PC-9 (cell line): ENCODE measurements around the gene CLECL1. TPM values are rescaled to one million over a fixed set of nuclear protein-coding genes. Genes with fewer than 3 reads are reported as not detected.

Experiments
- BruUV-seq: library from RNA; stranded (reverse); fragments of 400-500 nt; replicated peaks from 2 replicates; lab custom pipeline; 2021; lab: Mats Ljungman, UMichigan
- CTCF ChIA-PET: fragments of 300-600 bp; sonication (Branson Sonifier 250); formaldehyde crosslinking; loops from one replicate; lab custom pipeline; 2022; ENCODE audit warnings: antibody characterized with exemption; lab: Charles Lee
- POLR2A ChIA-PET: fragments of 300-600 bp; sonication (Branson Sonifier 250); formaldehyde crosslinking; loops from one replicate; lab custom pipeline; 2022; ENCODE audit warnings: antibody characterized with exemption; ENCODE audit not compliant: unreplicated experiment; lab: Charles Lee
- DNase-seq, 2 experiments: peaks; one replicate each; pipeline versions ENCODE4 v3.0.0 to v3.0.0-alpha.2; 2015 to 2022; ENCODE audit warnings: mixed read lengths in 1 of 2
- H2AFZ ChIP-seq: fragments of 200-600 bp; sonication (generic); 2 replicates; pipeline ENCODE4 v1.8.1; 2017; ENCODE audit warnings: antibody characterized with exemption
- H3F3A ChIP-seq: fragments of 200-600 bp; sonication (generic); 2 replicates; pipeline ENCODE4 v1.8.1; 2017; ENCODE audit warnings: antibody characterized with exemption, mild to moderate bottlenecking, low read depth; ENCODE audit not compliant: insufficient read depth
- H3K27ac ChIP-seq: fragments of 200-600 bp; sonication (generic); 2 replicates; pipeline ENCODE4 v1.6.1; 2016; ENCODE audit warnings: mixed run types
- H3K27me3 ChIP-seq: fragments of 200-600 bp; sonication (generic); 2 replicates; pipeline ENCODE4 v1.6.1; 2016; ENCODE audit warnings: low read depth, mixed run types; ENCODE audit not compliant: insufficient read depth
- H3K36me3 ChIP-seq: fragments of 200-600 bp; sonication (generic); 2 replicates; pipeline ENCODE4 v1.6.1; 2016; ENCODE audit warnings: low read depth, mixed run types
- H3K4me1 ChIP-seq: fragments of 200-600 bp; sonication (generic); replicated peaks from 2 replicates; pipeline ENCODE4 v1.6.1; 2016; ENCODE audit warnings: mixed run types; ENCODE audit not compliant: insufficient read depth
- H3K4me2 ChIP-seq: fragments of 200-600 bp; sonication (generic); 2 replicates; pipeline ENCODE4 v1.6.1; 2017; ENCODE audit warnings: mixed run types
- H3K4me3 ChIP-seq: fragments of 200-600 bp; sonication (generic); 2 replicates; pipeline ENCODE4 v1.6.1; 2016; ENCODE audit warnings: mixed run types
- H3K79me2 ChIP-seq: fragments of 200-600 bp; sonication (generic); 2 replicates; pipeline ENCODE4 v1.6.1; 2017; ENCODE audit warnings: low read depth, mixed run types
- H3K9me2 ChIP-seq: fragments of 200-600 bp; sonication (generic); 2 replicates; pipeline ENCODE4 v1.8.1; 2017; ENCODE audit warnings: mild to moderate bottlenecking; ENCODE audit not compliant: insufficient read depth
- H3K9me3 ChIP-seq: fragments of 200-600 bp; sonication (generic); 2 replicates; pipeline ENCODE4 v1.8.1; 2016; ENCODE audit warnings: low read depth; ENCODE audit not compliant: insufficient read depth
- H4K20me1 ChIP-seq: fragments of 200-600 bp; sonication (generic); 2 replicates; pipeline ENCODE4 v1.8.1; 2017; ENCODE audit not compliant: insufficient read depth
- EZH2 ChIP-seq: fragments of 200-600 bp; sonication (generic); IDR thresholded peaks from 2 replicates; pipeline ENCODE4 v1.8.0; 2017; ENCODE audit warnings: antibody characterized with exemption, low read depth
- intact Hi-C: fragments of 100-400 bp; cut with micrococcal nuclease; formaldehyde crosslinking; loops from one replicate; pipeline ENCODE4 v1.10.0; 2022; ENCODE audit not compliant: unreplicated experiment
- total RNA-seq: library from RNA; stranded (reverse); gene quantifications from 2 replicates; pipeline ENCODE4 v1.2.3, GENCODE V29; 2021
- TF ChIP-seq, protein P1 (sequence below): fragments of 200-600 bp; sonication (generic); conservative IDR thresholded peaks from 2 replicates; pipeline ENCODE4 v1.6.1; 2017; ENCODE audit warnings: mixed run types, antibody characterized with exemption, mild to moderate bottlenecking, moderate library complexity

Gene CLECL1
- total RNA-seq, 1 experiment from 2014 or later, result not detected

DNA sequence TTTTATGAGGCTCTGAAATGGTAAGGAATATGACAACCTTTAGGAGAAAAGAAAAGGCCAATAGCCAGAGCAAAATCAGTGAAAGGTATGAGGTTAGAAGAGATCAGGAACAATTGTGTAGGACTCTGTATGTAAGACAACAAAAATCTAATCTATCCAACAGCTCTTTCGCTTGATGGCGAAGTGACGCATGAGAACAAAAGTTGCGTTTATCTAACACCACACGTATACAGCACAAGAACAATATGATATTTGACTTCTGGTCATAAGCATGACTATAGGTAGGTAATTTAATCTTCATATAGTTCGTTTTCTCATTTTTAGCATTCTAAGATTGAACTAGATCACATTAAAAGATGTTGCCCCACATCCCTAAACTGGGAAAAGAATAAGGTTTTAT is 1.5 kb downstream of the CLECL1 start:
- Histone ChIP-seq H3K9me3 (no peaks in the 10 kb centered on the region), H3K4me3 (no peak overlapping the region), H3K9me2 (no peaks in the 10 kb centered on the region), H4K20me1 (no peaks in the 10 kb centered on the region), H3F3A (no peaks in the 10 kb centered on the region), H3K27me3 (no peaks in the 10 kb centered on the region), H3K27ac (no peak overlapping the region), H3K4me1 (peaks cover 8% of the 10 kb centered on the region; the same call in 1 of the 2 replicates), H3K36me3 (no peaks in the 10 kb centered on the region), H2AFZ (no peak overlapping the region), H3K79me2 (no peaks in the 10 kb centered on the region), H3K4me2 (no peak overlapping the region)
- POLR2A ChIA-PET, result no interaction called here
- intact Hi-C loops, result no loop called here
- no TSS peak for BruUV-seq
- no peak for DNase-seq
- no peak for TF ChIP-seq EZH2
- TF ChIP-seq, protein P1, sequence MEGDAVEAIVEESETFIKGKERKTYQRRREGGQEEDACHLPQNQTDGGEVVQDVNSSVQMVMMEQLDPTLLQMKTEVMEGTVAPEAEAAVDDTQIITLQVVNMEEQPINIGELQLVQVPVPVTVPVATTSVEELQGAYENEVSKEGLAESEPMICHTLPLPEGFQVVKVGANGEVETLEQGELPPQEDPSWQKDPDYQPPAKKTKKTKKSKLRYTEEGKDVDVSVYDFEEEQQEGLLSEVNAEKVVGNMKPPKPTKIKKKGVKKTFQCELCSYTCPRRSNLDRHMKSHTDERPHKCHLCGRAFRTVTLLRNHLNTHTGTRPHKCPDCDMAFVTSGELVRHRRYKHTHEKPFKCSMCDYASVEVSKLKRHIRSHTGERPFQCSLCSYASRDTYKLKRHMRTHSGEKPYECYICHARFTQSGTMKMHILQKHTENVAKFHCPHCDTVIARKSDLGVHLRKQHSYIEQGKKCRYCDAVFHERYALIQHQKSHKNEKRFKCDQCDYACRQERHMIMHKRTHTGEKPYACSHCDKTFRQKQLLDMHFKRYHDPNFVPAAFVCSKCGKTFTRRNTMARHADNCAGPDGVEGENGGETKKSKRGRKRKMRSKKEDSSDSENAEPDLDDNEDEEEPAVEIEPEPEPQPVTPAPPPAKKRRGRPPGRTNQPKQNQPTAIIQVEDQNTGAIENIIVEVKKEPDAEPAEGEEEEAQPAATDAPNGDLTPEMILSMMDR, result no peak
- CTCF ChIA-PET, result interaction anchor here (0.6 kb wide), 1 partner anchor 279 kb away, joined by 4 read pairs; no protein-coding TSS in a partner anchor

GRCh38 chr12:9730591-9730990 is 2.3 kb downstream of the CLECL1 start:
- Histone ChIP-seq H3K4me1 (peaks cover 8% of the 10 kb centered on the region; the same call in 1 of the 2 replicates), H3K9me2 (no peaks in the 10 kb centered on the region), H3K4me3 (no peak overlapping the region), H2AFZ (no peak overlapping the region), H3K4me2 (no peak overlapping the region), H3K79me2 (no peaks in the 10 kb centered on the region), H3K36me3 (no peaks in the 10 kb centered on the region), H3K27me3 (no peaks in the 10 kb centered on the region), H4K20me1 (no peaks in the 10 kb centered on the region), H3F3A (no peaks in the 10 kb centered on the region), H3K9me3 (no peaks in the 10 kb centered on the region), H3K27ac (no peak overlapping the region)
- POLR2A ChIA-PET, result interaction anchor here (0.6 kb wide), 1 partner anchor 68 kb away, joined by 4 read pairs; no protein-coding TSS in a partner anchor
- CTCF ChIA-PET, result no interaction called here
- DNase-seq, result no peak
- no peak for TF ChIP-seq EZH2
- TF ChIP-seq, protein P1, result no peak
- intact Hi-C loops, result no loop called here
- no TSS peak for BruUV-seq

DNA sequence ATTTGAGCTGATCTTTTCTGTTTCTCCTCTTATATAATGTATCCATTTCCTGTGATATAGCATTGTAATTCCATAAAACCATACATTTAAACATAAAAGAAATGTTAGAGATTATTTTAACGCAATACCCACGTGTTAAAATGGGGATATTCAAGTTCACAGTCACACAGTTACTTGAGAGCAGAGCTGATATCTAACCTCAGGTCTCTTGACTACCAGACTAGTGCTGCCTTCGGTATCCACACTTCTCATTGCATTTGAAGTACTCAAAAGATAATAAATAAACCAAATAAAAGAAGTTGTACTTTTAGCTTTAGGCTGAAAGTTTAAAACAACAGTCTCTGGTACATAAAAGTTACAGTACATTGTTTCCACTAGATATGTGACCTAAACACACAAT is 2.9 kb downstream of the CLECL1 start:
- no peak overlapping the region for H3K4me2 ChIP-seq
- H4K20me1 ChIP-seq, result no peaks in the 10 kb centered on the region
- peaks cover 8% of the 10 kb centered on the region; the same call in 1 of the 2 replicates for H3K4me1 ChIP-seq
- peaks cover 3% of the 10 kb centered on the region; the same call in 1 of the 2 replicates for H3K9me3 ChIP-seq
- CTCF ChIA-PET, result interaction anchor here (0.8 kb wide), 1 partner anchor 17 kb away, joined by 4 read pairs; no protein-coding TSS in a partner anchor
- DNase-seq, result no peak
- H3K36me3 ChIP-seq, result no peaks in the 10 kb centered on the region
- no peaks in the 10 kb centered on the region for H3K79me2 ChIP-seq
- H3K9me2 ChIP-seq, result no peaks in the 10 kb centered on the region
- H2AFZ ChIP-seq, result no peak overlapping the region
- BruUV-seq, result no TSS peak
- intact Hi-C loops, result no loop called here
- no peak overlapping the region for H3K4me3 ChIP-seq
- no peaks in the 10 kb centered on the region for H3F3A ChIP-seq
- no peaks in the 10 kb centered on the region for H3K27me3 ChIP-seq
- H3K27ac ChIP-seq, result no peak overlapping the region
- TF ChIP-seq, protein P1, result no peak
- no peak for TF ChIP-seq EZH2
- POLR2A ChIA-PET, result no interaction called here
